AG04450 (cell line): Measurements from ENCODE around the gene FAM193B. TPM values are rescaled to one million over a fixed set of nuclear protein-coding genes. Genes with fewer than 3 reads are reported as not detected.

Experiments
- CTCF ChIA-PET: fragments of 300-600, 350-600 bp; formaldehyde crosslinking; extraction: SDS; loops from one replicate; lab custom pipeline; 2022; ENCODE audit warnings: antibody characterized with exemption, inconsistent platforms; lab: Charles Lee
- POLR2A ChIA-PET: fragments of 350-600 bp; formaldehyde crosslinking; extraction: SDS; loops from one replicate; lab custom pipeline; 2021; ENCODE audit warnings: antibody characterized with exemption, inconsistent platforms; lab: Yijun Ruan, JAX
- DNase-seq: peaks from one replicate; pipeline ENCODE4 v3.0.0-alpha.2; 2011; ENCODE audit warnings: low read depth, low spot score
- H3K27ac ChIP-seq: one replicate; pipeline ENCODE4 v1.5.1; 2012; ENCODE audit warnings: low read depth, low read length, control low read depth
- H3K27me3 ChIP-seq: one replicate; pipeline ENCODE4 v1.6.0; 2012; ENCODE audit warnings: low read length; ENCODE audit not compliant: control insufficient read depth, insufficient read depth
- H3K4me3 ChIP-seq: 2 replicates; pipeline ENCODE4 v1.5.1; 2011; ENCODE audit warnings: mild to moderate bottlenecking, low read depth, low read length, control low read depth
- H3K9me3 ChIP-seq: 2 replicates; pipeline ENCODE4 v1.5.1; 2012; ENCODE audit warnings: low read length; ENCODE audit not compliant: control insufficient read depth, insufficient read depth
- CTCF ChIP-seq: IDR thresholded peaks from 2 replicates; pipeline ENCODE4 v1.5.1; 2011; ENCODE audit warnings: low read depth, low read length, control low read depth, inconsistent platforms
- polyA plus RNA-seq: library from polyadenylated mRNA; depleted of rRNA; stranded (reverse); fragments of >200 nt; gene quantifications from 2 replicates; pipeline ENCODE4 v1.2.3, GENCODE V29; 2011

FAM193B gene
- polyA plus RNA-seq, 1 experiment: 30.1 TPM

- ChIA-PET CTCF (interaction anchor here (1.9 kb wide), 1 partner anchor 13 kb away, joined by 13 read pairs; no protein-coding TSS in a partner anchor), POLR2A (no interaction called here)
- Histone ChIP-seq H3K4me3 (no peak overlapping the region), H3K27ac (no peak overlapping the region), H3K27me3 (peaks cover 8% of the 10 kb centered on the region), H3K9me3 (peaks cover 5% of the 10 kb centered on the region; the same call in 1 of the 2 replicates)
- DNase-seq: no peak
- TF ChIP-seq CTCF: no peak
Observed at GRCh38 chr5:177594071-177594470, 39.7 kb upstream of the FAM193B start.

- POLR2A ChIA-PET: interaction anchor here (1.8 kb wide), 1 partner anchor 611 kb away, joined by 3 read pairs; the partner anchor contains the start of gene HNRNPAB
- CTCF ChIA-PET: interaction anchor here (0.9 to 1.9 kb wide), 5 partner anchors 11 to 101 kb away, joined by 3 to 13 read pairs (median 4); no protein-coding TSS in a partner anchor
Observed at GRCh38 chr5:177593511-177593910, 39.1 kb upstream of the FAM193B start.

DNA sequence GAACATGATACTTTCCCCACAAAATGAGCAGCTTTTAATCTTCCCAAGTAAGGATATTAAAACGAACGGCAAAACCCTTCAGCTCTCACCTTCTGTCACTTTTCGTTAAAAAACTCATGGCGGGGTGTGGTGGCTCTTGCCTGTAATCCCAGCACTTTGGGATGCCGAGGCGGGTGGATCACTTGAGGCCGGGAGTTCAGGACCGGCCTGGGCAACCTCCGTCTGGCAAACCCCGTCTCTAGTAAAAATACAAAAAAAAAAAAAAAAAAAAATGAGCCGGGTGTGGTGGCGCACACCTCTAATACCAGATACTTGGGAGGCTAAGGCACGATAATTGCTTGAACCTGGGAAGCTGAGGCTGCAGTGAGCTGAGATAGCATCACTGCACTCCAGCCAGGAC is 38.5 kb upstream of the FAM193B start:
- Histone ChIP-seq H3K27me3 (peaks cover 10% of the 10 kb centered on the region), H3K27ac (no peak overlapping the region), H3K4me3 (peak overlapping the region; percentile 95), H3K9me3 (peaks cover 5% of the 10 kb centered on the region; the same call in 1 of the 2 replicates)
- no peak for DNase-seq
- CTCF ChIA-PET: interaction anchor here (0.6 to 1.9 kb wide), 7 partner anchors 10 to 100 kb away, joined by 3 to 13 read pairs (median 4); no protein-coding TSS in a partner anchor
- no peak for TF ChIP-seq CTCF
- POLR2A ChIA-PET: interaction anchor here (0.6 to 1.8 kb wide), 7 partner anchors 14 to 611 kb away, joined by 3 to 14 read pairs (median 4); partner anchors contain the start of genes DDX41 and HNRNPAB

More at GRCh38 chr5:177593511-177593910, 39.1 kb upstream of the FAM193B start:
- peaks cover 8% of the 10 kb centered on the region for H3K27me3 ChIP-seq
- no peak for DNase-seq
- H3K9me3 ChIP-seq: peaks cover 5% of the 10 kb centered on the region; the same call in 1 of the 2 replicates
- peak overlapping the region; percentile 95 for H3K4me3 ChIP-seq
- no peak for TF ChIP-seq CTCF
- no peak overlapping the region for H3K27ac ChIP-seq

DNA sequence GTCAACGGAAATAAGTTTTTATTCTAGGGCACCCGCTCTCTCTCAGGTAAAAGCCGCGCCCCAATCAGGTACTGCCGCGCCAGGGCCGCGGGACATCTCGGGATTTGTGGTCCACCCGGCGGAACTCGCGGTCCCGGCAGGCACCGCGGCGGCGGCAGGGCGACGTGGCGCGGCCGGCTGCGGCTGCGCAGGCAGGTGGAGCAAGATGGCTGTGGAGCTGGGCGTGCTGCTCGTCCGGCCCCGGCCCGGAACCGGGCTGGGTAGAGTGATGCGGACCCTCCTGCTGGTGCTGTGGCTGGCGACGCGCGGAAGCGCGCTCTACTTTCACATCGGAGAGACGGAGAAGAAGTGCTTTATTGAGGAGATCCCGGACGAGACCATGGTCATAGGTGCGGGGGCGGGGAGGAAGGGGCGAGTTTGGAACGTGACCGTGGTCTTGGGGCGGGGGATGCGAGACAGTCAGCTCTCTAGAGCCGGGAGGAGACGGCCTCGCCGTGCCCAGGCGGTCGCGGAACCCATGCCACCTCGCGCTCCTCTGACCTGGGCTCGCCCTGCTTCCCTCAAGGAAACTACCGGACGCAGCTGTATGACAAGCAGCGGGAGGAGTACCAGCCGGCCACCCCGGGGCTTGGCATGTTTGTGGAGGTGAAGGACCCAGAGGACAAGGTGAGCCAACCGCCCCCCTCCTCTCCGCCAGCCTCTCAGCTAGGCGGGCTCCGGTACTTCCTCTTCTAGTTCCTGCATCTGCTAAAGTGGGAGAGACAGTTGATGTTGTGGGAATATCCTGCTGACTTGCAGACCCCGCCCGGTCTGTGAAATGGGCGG is 37.9 kb upstream of the FAM193B start, which contains the start of gene TMED9:
TSS of gene TMED9 (plus strand) at position 194 of the 825 bp plus-strand sequence. CDS start at position 206, 12 bp downstream.
- H3K27me3 ChIP-seq: peaks cover 10% of the 10 kb centered on the region
- H3K4me3 ChIP-seq: peak within 1 kb of the TSS; percentile 95
- POLR2A ChIA-PET: interaction anchor here (0.6 to 1.8 kb wide), 10 partner anchors 15 to 612 kb away, joined by 3 to 14 read pairs (median 4); partner anchors contain the start of genes DDX41 and HNRNPAB
- no peak for TF ChIP-seq CTCF
- peaks cover 5% of the 10 kb centered on the region; the same call in 1 of the 2 replicates for H3K9me3 ChIP-seq
- H3K27ac ChIP-seq: peak within 1 kb of the TSS; percentile 88
- peak; percentile 29 for DNase-seq
- CTCF ChIA-PET: interaction anchor here (0.6 to 1.9 kb wide), 7 partner anchors 10 to 99 kb away, joined by 3 to 13 read pairs (median 4); no protein-coding TSS in a partner anchor
